Stimulated activated CD8-positive, alpha-beta memory T cell treated with anti-CD3 and anti-CD28 coated beads, Interleukin-7, amount 100 ng/mL, for 1 hour (primary cell): Measurements from ENCODE around the gene GAB2.

ENCODE experiments used
- DNase-seq, 2 donors: peaks; one replicate each; pipeline ENCODE4 v3.0.0-alpha.2; 2020; ENCODE audit warnings: low read depth in 2 of 2

The GAB2 gene

GRCh38 chr11:78221396-78222315, 196.0 kb downstream of the GAB2 start:
- no peak for DNase-seq

GRCh38 chr11:78220218-78221157, 197.1 kb downstream of the GAB2 start:
- no peak for DNase-seq

- DNase-seq = no peak
Observed at GRCh38 chr11:78219493-78220217, 198.0 kb downstream of the GAB2 start.

GRCh38 chr11:78218707-78219492, 198.7 kb downstream of the GAB2 start:
- no peak for DNase-seq

GRCh38 chr11:78217650-78218541, 199.7 kb downstream of the GAB2 start:
- DNase-seq = no peak

- DNase-seq = no peak
Observed at GRCh38 chr11:78216571-78217287, 200.9 kb downstream of the GAB2 start.

GRCh38 chr11:78216021-78216420, 201.6 kb downstream of the GAB2 start:
- no peak for DNase-seq

- no peak for DNase-seq
Observed at GRCh38 chr11:78214331-78215194, 203.1 kb downstream of the GAB2 start.

GRCh38 chr11:78213526-78214330, 203.9 kb downstream of the GAB2 start:
- DNase-seq = no peak

GRCh38 chr11:78212586-78213371, 204.8 kb downstream of the GAB2 start:
- no peak for DNase-seq

- no peak for DNase-seq
Observed at GRCh38 chr11:78211565-78211964, 206.1 kb downstream of the GAB2 start.

GRCh38 chr11:78210000-78210608, 207.5 kb downstream of the GAB2 start:
- no peak for DNase-seq

- no peak for DNase-seq
Observed at GRCh38 chr11:78209478-78209877, 208.1 kb downstream of the GAB2 start.

GRCh38 chr11:78208257-78209165, 209.1 kb downstream of the GAB2 start:
- no peak for DNase-seq
